Stimulated activated naive CD8-positive, alpha-beta T cell treated with anti-CD3 and anti-CD28 coated beads, Interleukin-15, Interleukin-2, amounts not matched to agents 100 U/mL and 50 U/mL, for 24 hours (primary cell): Measurements from ENCODE around the gene TSR3.

Experiments
- ATAC-seq: fragments of 150-1000 bp; cut with Tn5 transposase; one replicate; pipeline ENCODE4 v1.10.0; 2021
- DNase-seq: peaks from one replicate; pipeline ENCODE4 v3.0.0; 2021

TSR3 gene

GRCh38 chr16:1377406-1378010, 25.8 kb upstream of the TSR3 start:
- ATAC-seq (no peak), DNase-seq (no peak)

GRCh38 chr16:1375741-1376410, 24.2 kb upstream of the TSR3 start:
- ATAC-seq (no peak), DNase-seq (no peak)

- ATAC-seq (no peak), DNase-seq (no peak)
Observed at GRCh38 chr16:1375298-1375640, 23.6 kb upstream of the TSR3 start.

- ATAC-seq = no peak
- DNase-seq = no peak
Observed at GRCh38 chr16:1374418-1375297, 23.0 kb upstream of the TSR3 start.

DNA sequence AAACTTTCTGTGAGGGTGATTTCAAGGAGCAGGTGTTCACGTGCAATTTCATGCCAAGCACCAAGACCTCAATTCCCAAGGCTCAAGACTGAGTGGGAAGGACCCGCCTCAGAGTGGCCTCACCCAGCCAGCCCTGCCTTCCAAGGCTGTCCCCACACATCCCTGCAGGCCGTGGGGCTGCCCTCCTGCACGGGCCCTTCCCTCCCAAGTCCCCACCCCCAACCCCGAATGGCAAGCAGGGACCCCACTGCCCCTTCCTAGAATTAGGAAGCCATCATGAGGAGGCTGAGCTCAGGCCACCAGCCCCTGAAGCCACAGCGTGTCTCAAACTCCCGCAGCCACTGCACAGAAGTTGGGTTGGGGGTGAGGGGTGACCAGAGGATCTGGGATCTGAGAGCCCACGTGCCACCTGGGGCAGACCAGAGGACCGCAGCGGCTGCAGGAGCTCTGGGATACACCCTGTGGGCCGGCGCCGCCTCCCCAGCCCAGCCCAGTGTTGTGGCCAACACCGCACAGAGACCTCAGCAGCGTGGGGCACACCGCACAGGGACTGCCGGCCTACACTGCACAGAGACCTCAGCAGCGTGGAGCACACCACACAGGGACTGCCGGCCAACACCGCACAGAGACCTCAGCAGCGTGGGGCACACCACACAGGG, 20.7 kb upstream of the TSR3 start:
- DNase-seq (no peak), ATAC-seq (no peak)

DNA sequence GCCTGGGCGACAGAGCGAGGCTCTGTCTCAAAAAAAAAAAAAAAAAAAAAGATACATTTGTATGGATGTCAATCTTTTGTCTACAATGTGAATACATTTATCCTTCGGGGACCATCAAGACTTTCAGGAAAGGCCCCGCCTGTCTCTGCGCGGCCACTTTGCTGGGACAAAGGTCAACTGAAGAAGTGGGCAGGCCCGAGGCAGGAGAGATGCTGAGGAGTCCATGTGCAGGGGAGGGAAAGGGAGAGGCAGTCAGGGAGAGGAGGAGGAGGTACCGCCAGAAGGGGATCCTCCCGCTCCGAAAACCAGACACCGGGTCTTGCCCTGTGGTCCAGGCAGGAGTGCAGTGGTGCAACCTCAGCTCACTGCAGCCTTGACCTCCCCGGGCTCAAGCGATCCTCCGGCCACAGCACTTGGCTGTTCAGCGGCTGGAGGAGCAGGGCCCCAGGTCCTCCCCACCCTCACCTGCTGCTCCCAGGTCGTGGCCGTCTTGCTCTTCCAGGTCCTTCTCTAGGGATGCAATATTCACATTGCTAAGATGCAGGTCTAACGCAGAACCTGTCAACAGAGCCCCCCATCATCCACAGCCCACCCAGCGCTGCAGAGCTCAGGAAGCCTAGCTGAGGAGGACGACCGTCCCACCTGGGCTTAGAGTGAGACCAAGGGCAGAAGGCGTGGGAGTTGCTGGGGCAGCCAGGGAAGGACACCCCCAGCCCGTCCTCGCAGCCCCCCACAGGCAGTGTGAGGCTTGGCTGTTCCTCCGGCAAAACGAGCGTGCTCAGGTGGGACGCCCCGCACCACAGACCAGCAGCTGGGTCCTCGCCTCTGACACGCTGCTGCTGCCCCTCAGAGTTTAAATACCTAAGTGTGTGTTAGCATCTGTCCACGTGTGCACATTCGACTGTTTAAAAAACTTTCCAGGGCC, 19.6 kb upstream of the TSR3 start:
- ATAC-seq (no peak), DNase-seq (no peak)

DNA sequence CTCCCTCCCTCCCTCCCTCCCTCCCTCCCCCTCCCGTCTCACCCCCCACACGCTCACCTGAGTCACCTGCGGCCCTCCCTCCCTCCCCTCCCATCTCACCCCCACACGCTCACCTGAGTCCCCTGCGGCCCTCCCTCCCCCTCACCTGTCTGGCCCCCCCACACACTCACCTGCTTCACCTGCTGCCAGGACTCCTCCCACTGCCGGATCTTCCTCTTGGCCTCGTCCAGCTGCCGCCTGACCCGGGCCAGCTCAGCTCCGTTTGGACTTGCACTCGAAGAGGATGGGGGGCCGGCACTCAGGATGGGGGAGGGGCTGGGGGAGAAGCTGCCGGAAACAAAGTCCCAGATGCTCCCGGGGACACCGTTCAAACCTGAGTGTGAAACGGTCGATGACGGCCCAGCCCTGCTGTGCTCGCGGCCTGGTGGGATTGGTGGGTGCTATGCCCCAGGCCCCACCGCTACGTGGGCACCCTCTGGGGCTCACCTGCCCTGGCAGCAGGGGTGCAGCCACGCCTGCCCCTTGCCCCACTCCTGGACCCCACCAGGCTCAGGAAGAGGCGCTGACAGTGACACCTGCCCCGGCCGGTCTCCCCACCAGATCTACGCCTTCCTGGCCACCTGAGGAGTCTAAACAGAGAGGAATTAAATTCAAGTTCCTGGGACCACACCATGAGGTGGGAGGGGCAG, 16.0 kb upstream of the TSR3 start:
- ATAC-seq (no peak), DNase-seq (no peak)

GRCh38 chr16:1366712-1367299, 15.1 kb upstream of the TSR3 start:
- DNase-seq = no peak
- ATAC-seq = no peak

- no peak for DNase-seq
- no peak for ATAC-seq
Observed at GRCh38 chr16:1366060-1366711, 14.5 kb upstream of the TSR3 start.

DNA sequence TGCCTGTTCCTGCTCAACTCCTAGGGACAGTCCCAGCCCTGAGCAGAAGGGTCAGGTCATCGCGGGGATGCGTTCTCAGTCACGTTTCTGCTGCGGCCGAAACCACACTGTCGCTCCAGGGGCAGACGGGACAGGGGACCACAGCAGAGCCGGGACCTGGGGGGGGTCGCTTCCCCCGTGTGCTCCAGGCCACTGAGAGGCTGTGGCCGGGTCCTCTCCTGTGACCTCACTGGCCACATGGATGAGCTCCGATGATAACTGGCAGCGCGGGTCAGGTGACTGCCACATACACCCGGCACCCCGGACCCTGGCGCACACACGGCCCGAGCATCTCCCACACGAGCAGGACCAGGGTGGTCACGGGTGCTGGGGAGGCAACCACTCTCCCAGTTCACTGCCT, 12.8 kb upstream of the TSR3 start:
- DNase-seq = no peak
- no peak for ATAC-seq

DNA sequence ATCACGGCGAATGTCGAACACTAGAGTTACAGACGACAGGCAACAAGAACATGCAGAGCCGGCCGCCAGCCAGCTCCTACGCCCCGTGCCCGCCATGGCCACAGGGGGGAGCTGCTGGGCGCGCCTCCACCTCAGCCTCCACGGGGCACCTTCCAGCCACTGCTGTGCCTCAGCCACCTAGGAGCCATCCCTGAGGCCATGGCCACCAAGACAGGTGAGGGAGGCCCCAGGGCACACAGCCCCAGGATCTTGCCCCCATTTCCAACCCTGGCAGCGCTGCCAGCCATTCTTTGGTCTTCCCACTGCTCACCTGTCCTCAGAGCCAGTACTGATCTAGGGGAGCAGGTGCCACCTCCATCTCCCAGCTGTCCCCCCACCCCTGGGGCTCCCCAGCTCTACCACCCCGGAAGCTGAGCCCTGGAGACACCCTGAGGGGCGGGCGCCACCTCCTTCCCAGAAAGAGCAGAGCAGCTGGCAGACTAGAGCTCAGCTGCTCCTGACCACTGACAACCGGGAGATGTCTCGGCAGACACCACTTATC, 11.9 kb upstream of the TSR3 start:
- peak; percentile 88 for ATAC-seq
- DNase-seq = peak; percentile 79

- ATAC-seq (no peak), DNase-seq (no peak)
Observed at GRCh38 chr16:1362807-1363206, 11.1 kb upstream of the TSR3 start.

DNA sequence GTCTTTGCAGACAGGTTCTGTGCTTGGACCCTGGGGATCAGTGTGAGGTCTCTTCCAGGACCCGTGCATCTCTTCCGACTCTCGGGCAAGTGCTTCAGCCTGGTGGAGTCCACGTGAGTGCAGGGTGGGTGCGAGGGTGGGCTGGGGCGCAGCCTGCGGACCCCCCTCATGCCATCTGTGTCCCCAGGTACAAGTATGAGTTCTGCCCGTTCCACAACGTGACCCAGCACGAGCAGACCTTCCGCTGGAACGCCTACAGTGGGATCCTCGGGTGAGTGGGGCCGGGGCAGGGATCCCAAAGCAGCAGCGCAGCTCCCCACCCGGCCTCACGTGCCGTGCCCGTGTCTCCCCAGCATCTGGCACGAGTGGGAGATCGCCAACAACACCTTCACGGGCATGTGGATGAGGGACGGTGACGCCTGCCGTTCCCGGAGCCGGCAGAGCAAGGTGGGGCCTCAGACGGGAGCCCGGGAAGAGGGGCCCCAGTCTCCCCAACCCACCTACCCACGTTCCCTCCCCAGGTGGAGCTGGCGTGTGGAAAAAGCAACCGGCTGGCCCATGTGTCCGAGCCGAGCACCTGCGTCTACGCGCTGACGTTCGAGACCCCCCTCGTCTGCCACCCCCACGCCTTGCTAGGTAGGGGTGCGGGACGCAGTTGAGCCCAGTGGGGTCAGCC, 10.1 kb upstream of the TSR3 start:
- DNase-seq (no peak), ATAC-seq (no peak)

DNA sequence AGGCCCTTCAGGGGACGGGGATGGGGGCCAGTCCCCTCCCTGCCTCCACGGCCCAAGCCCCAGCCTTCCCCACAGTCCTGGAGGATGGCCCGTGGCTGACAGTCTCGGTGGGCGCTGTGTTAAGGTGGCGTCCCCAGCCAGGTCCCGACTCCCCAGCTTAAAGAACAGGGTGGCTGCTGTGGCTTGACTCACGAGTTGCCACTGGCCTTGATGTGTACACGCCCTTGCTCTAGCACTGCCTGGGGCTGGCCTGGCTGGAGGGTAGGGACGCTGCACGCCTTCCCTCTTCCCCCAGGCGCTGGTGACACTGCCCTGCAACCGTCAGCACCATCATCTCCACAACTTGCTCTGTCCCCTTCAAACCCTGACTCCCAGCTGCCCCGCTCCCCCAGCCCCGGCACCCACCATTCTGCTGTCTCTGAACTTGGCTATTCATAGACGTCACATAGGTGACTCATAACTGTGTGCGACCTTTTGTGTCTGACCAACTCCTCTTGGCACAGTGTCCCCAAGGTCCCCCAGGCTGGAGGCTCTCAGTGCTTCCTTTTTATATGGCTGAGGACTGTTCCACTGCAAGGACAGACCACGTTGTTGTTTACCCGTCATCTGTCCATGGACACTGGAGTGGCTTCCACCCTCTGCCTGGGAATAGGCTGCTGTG, 6.4 kb upstream of the TSR3 start:
- peak; percentile 30 for ATAC-seq

GRCh38 chr16:1356061-1356900, 4.6 kb upstream of the TSR3 start:
- ATAC-seq = no peak

More for the DNA sequence above, 6.4 kb upstream of the TSR3 start:
- DNase-seq = no peak

GRCh38 chr16:1355591-1355990, 3.9 kb upstream of the TSR3 start:
- no peak for ATAC-seq
- DNase-seq = no peak

More at GRCh38 chr16:1356061-1356900, 4.6 kb upstream of the TSR3 start:
- DNase-seq = no peak

DNA sequence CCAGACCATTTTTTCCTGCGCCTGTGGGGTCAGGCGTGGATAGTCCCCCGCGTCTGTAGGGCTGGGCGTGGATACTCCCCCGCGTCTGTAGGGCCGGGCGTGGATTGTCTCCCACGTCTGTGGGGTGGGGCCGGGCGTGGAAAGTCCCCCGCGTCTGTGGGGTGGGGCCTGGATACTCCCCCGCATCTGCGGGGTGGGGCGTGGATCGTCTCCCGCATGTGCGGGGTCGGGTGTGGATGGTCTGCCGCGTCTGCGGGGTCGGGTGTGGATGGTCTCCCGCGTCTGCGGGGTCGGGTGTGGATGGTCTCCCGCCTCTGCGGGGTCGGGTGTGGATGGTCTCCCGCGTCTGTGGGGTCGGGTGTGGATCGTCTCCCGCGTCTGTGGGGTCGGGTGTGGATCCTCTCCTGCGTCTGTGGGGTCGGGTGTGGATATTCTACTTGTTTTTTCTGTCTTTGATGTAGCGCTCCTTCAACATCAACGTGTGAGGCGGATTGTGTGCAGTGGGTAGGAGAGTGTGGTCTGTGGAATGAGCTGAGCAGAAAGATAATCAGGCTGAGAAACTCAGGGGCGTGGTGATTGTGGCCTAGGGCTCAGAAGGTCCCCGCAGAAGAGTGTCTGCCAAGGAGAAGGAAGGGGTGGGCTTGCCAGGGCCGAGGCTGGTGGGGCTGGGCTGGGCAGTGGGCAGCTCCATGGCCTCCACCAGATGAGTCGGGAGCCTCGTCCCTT, 3.3 kb upstream of the TSR3 start:
- no peak for ATAC-seq

More for the DNA sequence above, 3.3 kb upstream of the TSR3 start:
- no peak for DNase-seq
